IMR-90 (cell line): Measurements from ENCODE around the gene PHF21B.

ENCODE experiments used
- CEBPB ChIP-seq: IDR thresholded peaks from 2 replicates; pipeline ENCODE4 v1.6.1; 2012; ENCODE audit warnings: low read depth, low read length, improper control_type of control experiment
- MAZ ChIP-seq: IDR thresholded peaks from 2 replicates; pipeline ENCODE4 v1.6.1; 2012; ENCODE audit warnings: low read depth, mild to moderate bottlenecking, low read length, improper control_type of control experiment, moderate library complexity, borderline replicate concordance
- TF ChIP-seq, protein P1 (sequence below): conservative IDR thresholded peaks from 2 replicates; pipeline ENCODE4 v1.5.1; 2012; ENCODE audit warnings: mild to moderate bottlenecking, low read depth, low read length, improper control_type of control experiment
- TF ChIP-seq, protein P2 (sequence below): fragments of 150-350 bp; IDR thresholded peaks from 2 replicates; pipeline ENCODE4 v1.6.1; 2017; ENCODE audit warnings: mild to moderate bottlenecking, antibody characterized with exemption, low read length, low read depth

DNA sequence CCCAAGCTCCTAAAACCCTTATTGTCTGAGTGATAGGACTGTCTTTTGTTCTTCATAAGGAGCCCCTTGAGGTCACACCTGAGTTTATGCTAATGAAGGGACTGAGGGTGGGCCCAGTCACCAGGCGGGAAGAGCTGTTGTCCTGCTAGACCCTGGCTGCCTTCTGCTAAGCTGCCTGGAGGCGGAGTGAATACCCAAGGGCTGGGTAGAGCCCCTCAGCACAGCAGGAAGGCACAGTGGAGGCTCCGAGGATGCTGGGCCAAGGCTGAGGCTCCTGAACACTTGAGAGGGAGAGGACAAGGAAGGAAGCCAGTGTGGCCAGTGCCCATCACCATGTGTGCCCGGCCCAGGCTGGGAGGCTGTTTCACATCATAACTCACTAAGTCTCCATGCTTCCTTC is 4.8 kb upstream of the PHF21B start:
- TF ChIP-seq, protein P1, sequence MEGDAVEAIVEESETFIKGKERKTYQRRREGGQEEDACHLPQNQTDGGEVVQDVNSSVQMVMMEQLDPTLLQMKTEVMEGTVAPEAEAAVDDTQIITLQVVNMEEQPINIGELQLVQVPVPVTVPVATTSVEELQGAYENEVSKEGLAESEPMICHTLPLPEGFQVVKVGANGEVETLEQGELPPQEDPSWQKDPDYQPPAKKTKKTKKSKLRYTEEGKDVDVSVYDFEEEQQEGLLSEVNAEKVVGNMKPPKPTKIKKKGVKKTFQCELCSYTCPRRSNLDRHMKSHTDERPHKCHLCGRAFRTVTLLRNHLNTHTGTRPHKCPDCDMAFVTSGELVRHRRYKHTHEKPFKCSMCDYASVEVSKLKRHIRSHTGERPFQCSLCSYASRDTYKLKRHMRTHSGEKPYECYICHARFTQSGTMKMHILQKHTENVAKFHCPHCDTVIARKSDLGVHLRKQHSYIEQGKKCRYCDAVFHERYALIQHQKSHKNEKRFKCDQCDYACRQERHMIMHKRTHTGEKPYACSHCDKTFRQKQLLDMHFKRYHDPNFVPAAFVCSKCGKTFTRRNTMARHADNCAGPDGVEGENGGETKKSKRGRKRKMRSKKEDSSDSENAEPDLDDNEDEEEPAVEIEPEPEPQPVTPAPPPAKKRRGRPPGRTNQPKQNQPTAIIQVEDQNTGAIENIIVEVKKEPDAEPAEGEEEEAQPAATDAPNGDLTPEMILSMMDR = no peak
- TF ChIP-seq, protein P2, sequence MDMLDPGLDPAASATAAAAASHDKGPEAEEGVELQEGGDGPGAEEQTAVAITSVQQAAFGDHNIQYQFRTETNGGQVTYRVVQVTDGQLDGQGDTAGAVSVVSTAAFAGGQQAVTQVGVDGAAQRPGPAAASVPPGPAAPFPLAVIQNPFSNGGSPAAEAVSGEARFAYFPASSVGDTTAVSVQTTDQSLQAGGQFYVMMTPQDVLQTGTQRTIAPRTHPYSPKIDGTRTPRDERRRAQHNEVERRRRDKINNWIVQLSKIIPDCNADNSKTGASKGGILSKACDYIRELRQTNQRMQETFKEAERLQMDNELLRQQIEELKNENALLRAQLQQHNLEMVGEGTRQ = no peak
- TF ChIP-seq MAZ (no peak), CEBPB (no peak)
